Gastroesophageal sphincter (tissue), 4 donors: Measurements from ENCODE around the gene ABCA4. TPM values are rescaled to one million over a fixed set of nuclear protein-coding genes. Genes with fewer than 3 reads are reported as not detected.

Experiments used
- ATAC-seq: fragments of 150-250 bp; one replicate; pipeline ENCODE4 v1.9.1; 2016; ENCODE audit warnings: mild to moderate bottlenecking, moderate library complexity
- H3K27ac ChIP-seq, 4 donors: fragments of 200-600 bp; sonication (generic) in 3 of 4; 1 replicate in 3 of 4; 2 replicates in 1 of 4; pipeline ENCODE4 v1.5.1; 2016 to 2019
- H3K27me3 ChIP-seq: fragments of 200-600 bp; sonication (generic); one replicate; pipeline ENCODE4 v1.5.1; 2019
- H3K36me3 ChIP-seq, 2 donors: fragments of 200-600 bp; sonication (generic); one replicate each; pipeline ENCODE4 v1.5.1; 2019; ENCODE audit warnings: control low read depth in 1 of 2
- H3K4me1 ChIP-seq, 3 donors: fragments of 200-600 bp; sonication (generic); 1 replicate in 2 of 3; 2 replicates in 1 of 3; pipeline ENCODE4 v1.5.1; 2016 to 2019; ENCODE audit warnings: control low read depth in 2 of 3
- H3K4me3 ChIP-seq, 2 donors: fragments of 200-600 bp; sonication (generic); one replicate each; pipeline ENCODE4 v1.5.1; 2019; ENCODE audit warnings: mild to moderate bottlenecking in 1 of 2, moderate library complexity in 1 of 2
- H3K9me3 ChIP-seq, 3 donors: fragments of 200-600 bp; sonication (generic); one replicate each; pipeline ENCODE4 v1.5.1; 2017 to 2019; ENCODE audit warnings: control low read depth in 2 of 3
- CTCF ChIP-seq, 4 experiments: fragments of 200-600 bp in 2 of 4; fragments of 450-650 bp in 2 of 4; sonication (generic) in 1 of 4; IDR thresholded peaks; one replicate each; pipeline ENCODE4 v1.5.1; 2017 to 2019; ENCODE audit warnings: antibody characterized with exemption in 4 of 4, mild to moderate bottlenecking in 2 of 4, moderate library complexity in 2 of 4
- EP300 ChIP-seq: sonication (generic); formaldehyde crosslinking; IDR thresholded peaks from one replicate; pipeline ENCODE4 v1.6.1; 2017; ENCODE audit warnings: antibody characterized with exemption, mild to moderate bottlenecking
- POLR2A ChIP-seq, 2 donors: fragments of 450-650 bp; IDR thresholded peaks; one replicate each; pipeline ENCODE4 v1.6.1; 2017; ENCODE audit warnings: antibody characterized with exemption in 2 of 2, mild to moderate bottlenecking in 2 of 2, moderate library complexity in 1 of 2
- POLR2AphosphoS5 ChIP-seq: sonication (generic); formaldehyde crosslinking; IDR thresholded peaks from one replicate; pipeline ENCODE4 v1.6.1; 2017; ENCODE audit warnings: antibody characterized with exemption
- WGBS, 2 donors: methylation state at CpG; one replicate each; pipeline ENCODE4 v1.1.5; 2018; ENCODE audit warnings: low coverage in 1 of 2; 5-methylcytosine and 5-hydroxymethylcytosine counted together
- total RNA-seq, 4 donors: library from RNA; depleted of rRNA; stranded (reverse); fragments of >200 nt; gene quantifications; one replicate each; pipeline ENCODE4 v1.1.0, GENCODE V29; 2016

The ABCA4 gene
- total RNA-seq, 4 donors from 2014 or later: 0.19 to 0.27 TPM; not detected in 2

- TF ChIP-seq CTCF (IDR thresholded peaks at IDR 0.05): no peak
- no peak for TF ChIP-seq POLR2A (IDR thresholded peaks at IDR 0.05)
- TF ChIP-seq EP300: no peak
- no peak for TF ChIP-seq POLR2AphosphoS5
- no peaks in the 10 kb centered on the region for H3K9me3 ChIP-seq
- 73 to 88% methylated on average over 6 of the region's 9 CpGs for WGBS, 2 donors
- no peaks in the 10 kb centered on the region for H3K4me1 ChIP-seq
- peaks cover 11% of the 10 kb centered on the region for H3K27me3 ChIP-seq
- ATAC-seq: no peak
- no peaks in the 10 kb centered on the region for H3K36me3 ChIP-seq
- no peak overlapping the region for H3K27ac ChIP-seq
- H3K4me3 ChIP-seq: no peak overlapping the region
Measured at GRCh38 chr1:94104127-94104684, 16.7 kb downstream of the ABCA4 start.

- no peaks in the 10 kb centered on the region for H3K36me3 ChIP-seq
- no peaks in the 10 kb centered on the region for H3K9me3 ChIP-seq
- no peak overlapping the region for H3K27ac ChIP-seq
- H3K27me3 ChIP-seq: peaks cover 11% of the 10 kb centered on the region
- TF ChIP-seq POLR2A (IDR thresholded peaks at IDR 0.05) (no peak), CTCF (IDR thresholded peaks at IDR 0.05) (no peak), POLR2AphosphoS5 (no peak), EP300 (no peak)
- WGBS, 2 donors: 83 to 100% methylated on average over 1 to 2 of the region's 4 CpGs
- H3K4me1 ChIP-seq: no peaks in the 10 kb centered on the region
- no peak overlapping the region for H3K4me3 ChIP-seq
- no peak for ATAC-seq
Measured at GRCh38 chr1:94103608-94104007, 17.3 kb downstream of the ABCA4 start.

- no peaks in the 10 kb centered on the region for H3K36me3 ChIP-seq
- WGBS, 2 donors: 76 to 89% methylated on average over 5 to 10 of the region's 15 CpGs
- H3K27ac ChIP-seq: no peak overlapping the region
- no peak for TF ChIP-seq POLR2AphosphoS5
- no peak for TF ChIP-seq CTCF (IDR thresholded peaks at IDR 0.05)
- TF ChIP-seq POLR2A (IDR thresholded peaks at IDR 0.05): no peak
- no peak for TF ChIP-seq EP300
- ATAC-seq: no peak
- no peak overlapping the region for H3K4me3 ChIP-seq
- H3K9me3 ChIP-seq: no peaks in the 10 kb centered on the region
- H3K4me1 ChIP-seq: peaks cover 0 to 8% (median 5%) of the 10 kb centered on the region in 3 donors
- H3K27me3 ChIP-seq: peaks cover 5% of the 10 kb centered on the region
Measured at GRCh38 chr1:94101613-94102525, 19.1 kb downstream of the ABCA4 start.

- ATAC-seq: no peak
- 53 to 89% methylated on average over 5 to 7 of the region's 19 CpGs for WGBS, 2 donors
- TF ChIP-seq POLR2AphosphoS5: no peak
- TF ChIP-seq POLR2A (IDR thresholded peaks at IDR 0.05): no peak
- TF ChIP-seq EP300: no peak
- no peak for TF ChIP-seq CTCF (IDR thresholded peaks at IDR 0.05)
- Histone ChIP-seq H3K4me1 (peaks cover 0 to 16% (median 11%) of the 10 kb centered on the region in 3 donors), H3K36me3 (no peaks in the 10 kb centered on the region), H3K9me3 (no peaks in the 10 kb centered on the region), H3K27ac (no peak overlapping the region), H3K27me3 (peaks cover 5% of the 10 kb centered on the region), H3K4me3 (no peak overlapping the region)
Measured at GRCh38 chr1:94100785-94101612, 19.9 kb downstream of the ABCA4 start.
